ENCODE results near the gene GRIK3.

GRIK3 gene

DNA sequence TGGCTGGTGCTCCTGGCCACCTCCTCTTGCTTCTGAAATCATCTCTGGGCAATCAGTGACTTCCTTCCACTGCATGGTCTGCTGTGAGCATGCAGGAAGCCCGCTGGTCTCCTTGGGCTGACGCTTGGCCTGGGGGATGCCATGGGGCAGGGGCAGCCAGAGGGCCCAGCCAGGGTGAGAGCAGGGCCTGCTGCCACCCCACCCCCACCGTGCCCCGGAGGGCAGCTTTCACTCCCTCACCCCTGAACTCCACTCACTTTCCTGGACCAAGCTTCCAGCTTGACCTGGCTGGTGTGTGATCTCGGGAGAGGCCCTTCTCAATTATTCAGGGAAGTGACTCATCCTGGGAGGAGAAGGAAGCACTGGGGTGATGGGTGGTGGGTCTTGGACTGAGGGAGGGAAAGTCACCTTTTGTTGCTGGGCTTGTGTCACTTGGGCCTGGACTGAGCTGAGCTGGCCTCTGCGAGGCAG, 281.4 kb downstream of the GRIK3 start:
- DNase-seq, result no peak

DNA sequence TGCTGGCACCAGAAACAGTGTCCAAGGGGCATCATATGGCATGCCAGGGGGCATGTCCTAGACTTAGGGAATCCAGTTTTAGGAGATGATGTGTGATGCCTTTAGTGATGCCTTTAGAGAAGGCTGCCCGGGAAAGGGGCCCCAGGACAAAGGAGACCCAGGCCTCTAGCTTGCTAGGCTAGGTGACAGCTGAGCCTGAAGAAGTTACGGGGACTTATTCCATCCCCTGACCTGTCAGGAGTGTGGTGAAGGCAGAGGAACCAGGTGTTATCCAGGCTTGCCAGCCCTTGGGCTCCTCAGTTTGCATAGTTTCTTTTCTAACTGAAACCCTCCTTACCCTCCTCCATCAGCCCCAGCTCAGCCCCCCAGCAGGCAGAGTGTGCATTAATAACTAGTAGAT, 281.9 kb downstream of the GRIK3 start:
- DNase-seq, result no peak

DNA sequence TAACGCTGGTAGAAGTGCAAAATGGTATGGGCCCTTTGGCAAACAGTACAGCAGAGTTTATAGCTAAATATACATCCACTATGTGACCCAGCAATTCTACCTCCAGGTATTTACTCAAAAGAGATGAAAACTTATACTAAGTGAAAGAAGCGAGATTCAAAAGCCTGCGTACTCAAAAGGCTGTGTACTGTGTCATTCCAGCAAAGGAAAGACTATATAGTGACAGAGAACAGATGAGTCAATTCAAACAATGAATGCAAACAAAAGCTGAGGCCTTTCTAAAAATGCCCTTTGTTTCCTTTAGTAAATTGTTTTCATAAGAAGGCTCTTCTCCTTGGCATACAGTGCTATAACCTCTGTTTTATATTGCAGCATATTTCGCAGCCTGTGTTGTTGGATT, 282.8 kb downstream of the GRIK3 start:
- no peak for DNase-seq

- DNase-seq, result no peak
Observed at GRCh38 chr1:36748466-36748865, 285.8 kb downstream of the GRIK3 start.

All from activated CD4-positive, CD25-positive, alpha-beta regulatory T cell (primary cell).